Retinal pigment epithelial cell (primary cell): ENCODE measurements around the gene C17orf100.

Experiments used
- DNase-seq: peaks from one replicate; pipeline ENCODE4 v3.0.0-alpha.2; 2010; ENCODE audit warnings: low read depth
- H3K4me3 ChIP-seq: 2 replicates; pipeline ENCODE4 v1.5.1; 2011; ENCODE audit warnings: mild to moderate bottlenecking, low read length, control low read depth, moderate library complexity
- CTCF ChIP-seq: conservative IDR thresholded peaks from 2 replicates; pipeline ENCODE4 v1.5.1; 2011; ENCODE audit warnings: low read depth, low read length, control low read depth, inconsistent platforms

C17orf100 gene

GRCh38 chr17:6674586-6674985 lies 23.0 kb downstream of the C17orf100 start:
- no peak overlapping the region for H3K4me3 ChIP-seq
- TF ChIP-seq CTCF, result no peak
- DNase-seq, result no peak

DNA sequence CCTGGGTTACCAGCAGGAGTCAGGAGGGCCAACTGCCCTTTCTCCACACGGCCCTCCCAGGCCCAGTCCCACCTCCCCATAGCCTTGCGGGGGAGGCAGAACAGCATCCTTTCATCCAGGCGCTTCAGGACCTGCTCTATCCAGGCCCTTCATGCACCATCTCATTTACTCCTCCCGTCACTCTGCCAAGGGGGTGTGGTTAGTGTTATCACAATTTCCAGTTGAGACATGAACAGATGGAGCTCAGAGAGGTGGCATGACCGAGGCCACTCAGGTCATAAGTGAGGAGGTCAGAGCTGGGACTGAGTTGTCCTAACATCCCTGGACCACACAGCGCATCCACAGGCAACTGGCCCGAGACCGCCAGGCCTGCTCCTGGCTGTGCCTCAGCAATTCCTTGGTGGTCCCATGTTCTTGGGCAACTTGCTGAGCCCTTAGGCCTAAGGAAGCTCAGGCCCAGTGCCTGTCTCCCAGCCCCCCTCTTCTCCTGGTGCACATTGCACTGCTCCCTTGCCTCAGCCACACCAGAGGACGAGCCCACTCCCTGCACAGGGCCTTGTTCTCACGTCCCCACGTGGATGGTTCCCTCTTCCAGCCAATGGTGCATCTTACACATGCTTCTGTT lies 23.8 kb downstream of the C17orf100 start:
- no peak for DNase-seq
- no peak overlapping the region for H3K4me3 ChIP-seq
- no peak for TF ChIP-seq CTCF

- no peak for DNase-seq
- no peak overlapping the region for H3K4me3 ChIP-seq
- TF ChIP-seq CTCF, result no peak
These were observed 25.2 kb downstream of the C17orf100 start for GRCh38 chr17:6676802-6677157.

GRCh38 chr17:6677158-6677831 lies 25.7 kb downstream of the C17orf100 start:
- no peak for TF ChIP-seq CTCF
- no peak overlapping the region for H3K4me3 ChIP-seq
- no peak for DNase-seq

DNA sequence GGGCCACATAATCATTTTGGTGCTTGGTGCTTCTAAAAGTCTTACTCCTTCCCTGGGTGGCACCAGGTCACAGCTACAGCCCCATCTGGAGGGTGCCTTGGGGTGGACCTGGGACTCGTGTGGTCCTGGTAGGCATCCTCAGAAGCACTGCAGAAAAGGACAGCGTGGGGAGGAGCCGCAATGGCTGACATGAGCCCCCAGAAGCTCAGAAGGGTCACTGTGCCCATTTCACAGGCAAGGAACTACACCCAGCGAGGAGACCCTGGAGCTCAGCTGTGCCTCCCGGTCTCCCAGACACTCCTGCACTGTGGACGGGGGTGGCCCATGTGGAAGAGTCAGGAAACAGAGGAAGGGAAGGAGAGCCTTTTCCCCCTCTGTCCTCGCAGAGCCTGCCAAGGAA lies 26.4 kb downstream of the C17orf100 start:
- no peak for TF ChIP-seq CTCF
- H3K4me3 ChIP-seq, result no peak overlapping the region

GRCh38 chr17:6679241-6679640 lies 27.7 kb downstream of the C17orf100 start:
- no peak overlapping the region for H3K4me3 ChIP-seq
- no peak for DNase-seq
- no peak for TF ChIP-seq CTCF

More for the DNA sequence above, 26.4 kb downstream of the C17orf100 start:
- DNase-seq, result no peak

GRCh38 chr17:6681176-6681575 lies 29.6 kb downstream of the C17orf100 start:
- DNase-seq, result no peak

More at GRCh38 chr17:6681176-6681575, 29.6 kb downstream of the C17orf100 start:
- no peak overlapping the region for H3K4me3 ChIP-seq
- TF ChIP-seq CTCF, result no peak
